GM06990 (cell line): ENCODE data around the gene YEATS2.

Experiments used
- DNase-seq: peaks from one replicate; pipeline ENCODE4 v3.0.0-alpha.2; 2011; ENCODE audit not compliant: insufficient read length; ENCODE audit errors: extremely low read depth
- H3K27me3 ChIP-seq: replicated peaks from 2 replicates; pipeline ENCODE4 v1.6.0; 2011; ENCODE audit warnings: low read length; ENCODE audit not compliant: control insufficient read depth, insufficient read depth
- H3K36me3 ChIP-seq: 2 replicates; pipeline ENCODE4 v1.5.1; 2011; ENCODE audit warnings: low read length; ENCODE audit not compliant: control insufficient read depth, insufficient read depth
- H3K4me3 ChIP-seq: replicated peaks from 2 replicates; pipeline ENCODE4 v1.5.1; 2011; ENCODE audit warnings: low read depth, mild to moderate bottlenecking, control low read depth, low read length
- CTCF ChIP-seq: IDR thresholded peaks from 2 replicates; pipeline ENCODE4 v1.5.1; 2011; ENCODE audit warnings: low read length, control low read depth, mild to moderate bottlenecking, inconsistent platforms; ENCODE audit not compliant: insufficient read depth, poor library complexity, severe bottlenecking

The YEATS2 gene

GRCh38 chr3:183718012-183718411, 20.4 kb downstream of the YEATS2 start:
- no peak for TF ChIP-seq CTCF
- H3K4me3 ChIP-seq: no peak overlapping the region
- no peak for DNase-seq
- H3K36me3 ChIP-seq: peaks cover 2% of the 10 kb centered on the region; the same call in 1 of the 2 replicates
- no peaks in the 10 kb centered on the region for H3K27me3 ChIP-seq

GRCh38 chr3:183725387-183725786, 27.8 kb downstream of the YEATS2 start:
- Histone ChIP-seq H3K27me3 (no peaks in the 10 kb centered on the region), H3K4me3 (no peak overlapping the region), H3K36me3 (peaks cover under 1% of the 10 kb centered on the region)
- TF ChIP-seq CTCF: no peak
- DNase-seq: no peak

GRCh38 chr3:183728204-183728603, 30.6 kb downstream of the YEATS2 start:
- no peak overlapping the region for H3K4me3 ChIP-seq
- no peak for DNase-seq
- no peaks in the 10 kb centered on the region for H3K27me3 ChIP-seq
- H3K36me3 ChIP-seq: peaks cover 3% of the 10 kb centered on the region
- TF ChIP-seq CTCF: no peak

GRCh38 chr3:183730361-183730760, 32.8 kb downstream of the YEATS2 start:
- Histone ChIP-seq H3K27me3 (no peaks in the 10 kb centered on the region), H3K36me3 (peaks cover 5% of the 10 kb centered on the region), H3K4me3 (no peak overlapping the region)
- no peak for TF ChIP-seq CTCF
- DNase-seq: no peak

- Histone ChIP-seq H3K4me3 (no peak overlapping the region), H3K27me3 (no peaks in the 10 kb centered on the region), H3K36me3 (peaks cover 5% of the 10 kb centered on the region)
- TF ChIP-seq CTCF: no peak
- no peak for DNase-seq
Observed at GRCh38 chr3:183731611-183732010, 34.0 kb downstream of the YEATS2 start.

GRCh38 chr3:183733553-183733952, 36.0 kb downstream of the YEATS2 start:
- H3K27me3 ChIP-seq: no peaks in the 10 kb centered on the region
- H3K36me3 ChIP-seq: peaks cover 7% of the 10 kb centered on the region
- H3K4me3 ChIP-seq: no peak overlapping the region
- DNase-seq: no peak
- TF ChIP-seq CTCF: no peak
